CD4-positive, CD25-positive, alpha-beta regulatory T cell (primary cell): Measurements from ENCODE around the gene ZZZ3. TPM values are rescaled to one million over a fixed set of nuclear protein-coding genes. Genes with fewer than 3 reads are reported as not detected.

Source experiments
- ATAC-seq, 2 donors: fragments of 150-1000 bp; cut with Tn5 transposase; one replicate each; pipeline ENCODE4 v1.10.0; 2021; ENCODE audit warnings: low read depth in 2 of 2, moderate number of reproducible peaks in 2 of 2, moderate library complexity in 1 of 2
- DNase-seq, 3 donors: peaks; one replicate each; pipeline versions ENCODE4 v3.0.0 to v3.0.0-alpha.2; 2012 to 2022; ENCODE audit warnings: mixed read lengths in 1 of 3
- H3K27ac ChIP-seq: one replicate; pipeline ENCODE4 v1.7.0; 2013; ENCODE audit warnings: mild to moderate bottlenecking, low read length; ENCODE audit not compliant: insufficient read depth, poor library complexity, severe bottlenecking
- H3K27me3 ChIP-seq: one replicate; pipeline ENCODE4 v1.7.0; 2013; ENCODE audit warnings: low read length; ENCODE audit not compliant: control insufficient read depth, insufficient read depth
- H3K36me3 ChIP-seq: one replicate; pipeline ENCODE4 v1.7.0; 2013; ENCODE audit warnings: mild to moderate bottlenecking, low read length, moderate library complexity; ENCODE audit not compliant: control insufficient read depth, insufficient read depth
- H3K4me1 ChIP-seq: 2 replicates; pipeline ENCODE4 v1.7.0; 2013; ENCODE audit warnings: mild to moderate bottlenecking, low read length; ENCODE audit not compliant: insufficient read depth, control insufficient read depth, poor library complexity, severe bottlenecking
- H3K4me3 ChIP-seq: one replicate; pipeline ENCODE4 v1.7.0; 2013; ENCODE audit warnings: low read depth, mild to moderate bottlenecking, low read length, moderate library complexity
- H3K9me3 ChIP-seq, 2 experiments: 1 replicate in 1 of 2; 2 replicates in 1 of 2; pipeline ENCODE4 v1.7.0; 2013; ENCODE audit warnings: low read length in 2 of 2, mild to moderate bottlenecking in 1 of 2, moderate library complexity in 1 of 2; ENCODE audit not compliant: control insufficient read depth in 2 of 2
- H3K27ac Mint-ChIP-seq, 3 donors: one replicate each; pipeline ENCODE4 v1.8.0; 2020 to 2022; ENCODE audit warnings: mild to moderate bottlenecking in 3 of 3, mixed read lengths in 3 of 3, moderate library complexity in 2 of 3
- H3K27me3 Mint-ChIP-seq: one replicate; pipeline ENCODE4 v1.8.0; 2022; ENCODE audit warnings: mild to moderate bottlenecking, mixed read lengths
- H3K36me3 Mint-ChIP-seq: one replicate; pipeline ENCODE4 v1.8.0; 2020; ENCODE audit warnings: mixed read lengths
- H3K4me1 Mint-ChIP-seq, 4 donors: one replicate each; pipeline ENCODE4 v1.8.0; 2020 to 2022; ENCODE audit warnings: mixed read lengths in 4 of 4, mild to moderate bottlenecking in 1 of 4
- H3K4me3 Mint-ChIP-seq, 4 donors: one replicate each; pipeline ENCODE4 v1.8.0; 2020 to 2022; ENCODE audit warnings: mild to moderate bottlenecking in 4 of 4, mixed read lengths in 4 of 4, moderate library complexity in 3 of 4
- H3K9me3 Mint-ChIP-seq, 7 donors: one replicate each; pipeline ENCODE4 v1.8.0; 2020 to 2022; ENCODE audit warnings: mixed read lengths in 7 of 7, mild to moderate bottlenecking in 3 of 7, moderate library complexity in 2 of 7
- polyA plus RNA-seq, 4 donors: library from polyadenylated mRNA; unstranded; fragments of 300-500 nt; fragmentation: Illumina TruSeq; gene quantifications; one replicate each; pipeline ENCODE4 v1.2.3, GENCODE V29; 2021
- total RNA-seq: library from RNA; stranded (reverse); gene quantifications from one replicate; pipeline ENCODE4 v1.2.3, GENCODE V29; 2022

ZZZ3 gene
- total RNA-seq (52.8 TPM), polyA plus RNA-seq (10 to 100 TPM; 24.2 to 39.4 (median 26.3) TPM)

DNA sequence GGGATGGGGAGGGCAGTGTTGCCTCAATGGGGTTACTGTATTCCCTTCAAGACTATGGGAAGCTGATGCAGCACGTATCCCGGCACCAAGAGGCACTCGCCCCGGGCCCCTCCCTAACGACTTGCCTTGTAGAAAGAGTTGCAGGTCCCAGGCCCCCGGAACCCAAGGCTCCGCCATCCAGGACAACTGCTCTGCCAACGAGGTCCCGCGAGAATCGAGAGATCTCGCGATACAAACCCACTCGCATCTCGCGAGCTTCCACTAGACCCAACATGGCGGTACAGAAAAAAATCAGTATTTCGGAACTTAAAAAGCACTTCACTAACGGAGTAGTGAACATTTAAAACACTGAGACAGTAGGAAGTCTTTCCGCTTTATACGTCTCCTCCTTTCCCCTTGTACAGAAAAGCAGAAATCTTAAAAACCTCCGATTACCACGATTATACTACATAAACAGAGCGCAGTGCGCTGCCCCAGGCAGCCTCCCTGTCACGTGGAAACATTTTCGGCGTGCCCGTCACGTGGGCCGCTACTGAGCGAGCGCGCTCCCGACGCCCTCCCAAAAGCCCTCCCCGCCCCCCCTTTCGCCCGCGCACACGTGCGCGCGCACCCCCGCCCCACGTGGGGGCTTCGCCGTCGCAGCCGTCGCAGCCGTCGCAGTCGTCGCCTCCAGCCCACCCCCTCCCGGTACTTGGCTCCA, at the start of gene ZZZ3:
TSS of gene ZZZ3 (minus strand) at position 199 of the 700 bp plus-strand sequence. CDS start 49,304 bp downstream, outside the sequence.
- Histone ChIP-seq H3K9me3 (no peaks in the 10 kb centered on the region), H3K4me3 (peak within 1 kb of the TSS; percentile 100), H3K36me3 (no peaks in the 10 kb centered on the region), H3K27me3 (no peaks in the 10 kb centered on the region), H3K4me1 (peaks cover 32% of the 10 kb centered on the region), H3K27ac (peak within 1 kb of the TSS; percentile 93)
- peaks cover 0 to 3% (median 0%) of the 10 kb centered on the region in 7 donors for H3K9me3 Mint-ChIP-seq
- H3K27ac Mint-ChIP-seq = peak within 1 kb of the TSS; percentile 96 to 99 (median 98)
- ATAC-seq = peak; percentile 67 to 68
- H3K4me1 Mint-ChIP-seq = peaks cover 28 to 53% (median 45%) of the 10 kb centered on the region in 4 donors
- peak within 1 kb of the TSS; percentile 90 to 96 (median 92) for H3K4me3 Mint-ChIP-seq
- peaks cover 7% of the 10 kb centered on the region for H3K36me3 Mint-ChIP-seq
- no peaks in the 10 kb centered on the region for H3K27me3 Mint-ChIP-seq
- DNase-seq = peak; percentile 92 to 97 (median 96)

DNA sequence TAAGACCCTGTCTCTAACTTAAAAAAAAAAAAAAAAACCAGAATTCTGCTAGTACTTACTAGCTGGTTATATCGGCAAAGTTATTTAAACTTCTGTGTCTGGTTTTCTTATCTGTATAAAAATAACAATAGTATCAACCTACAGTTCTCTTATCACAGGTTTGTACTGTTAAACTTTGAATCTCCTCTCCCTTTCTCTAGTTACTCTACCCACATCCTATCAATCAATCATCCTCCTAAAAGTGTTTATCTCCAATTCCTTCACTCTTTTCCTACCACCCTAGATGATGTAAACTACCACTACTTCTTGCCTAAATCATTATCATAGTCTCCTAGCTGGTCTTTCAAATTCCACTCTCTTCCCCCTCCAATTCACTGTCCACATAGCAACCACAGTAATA, 49.6 kb upstream of the ZZZ3 start:
- Histone ChIP-seq H3K27me3 (no peaks in the 10 kb centered on the region), H3K36me3 (peaks cover 53% of the 10 kb centered on the region), H3K4me1 (no peaks in the 10 kb centered on the region), H3K27ac (no peak overlapping the region), H3K9me3 (no peaks in the 10 kb centered on the region), H3K4me3 (no peak overlapping the region)
- Mint-ChIP-seq H3K4me3 (no peak overlapping the region), H3K27me3 (no peaks in the 10 kb centered on the region), H3K27ac (peak overlapping the region in 1 of 3 donors; percentile 26), H3K9me3 (no peaks in the 10 kb centered on the region), H3K4me1 (peaks cover 0 to 9% (median 3%) of the 10 kb centered on the region in 4 donors), H3K36me3 (peaks cover 29% of the 10 kb centered on the region)
- DNase-seq = no peak
- no peak for ATAC-seq

DNA sequence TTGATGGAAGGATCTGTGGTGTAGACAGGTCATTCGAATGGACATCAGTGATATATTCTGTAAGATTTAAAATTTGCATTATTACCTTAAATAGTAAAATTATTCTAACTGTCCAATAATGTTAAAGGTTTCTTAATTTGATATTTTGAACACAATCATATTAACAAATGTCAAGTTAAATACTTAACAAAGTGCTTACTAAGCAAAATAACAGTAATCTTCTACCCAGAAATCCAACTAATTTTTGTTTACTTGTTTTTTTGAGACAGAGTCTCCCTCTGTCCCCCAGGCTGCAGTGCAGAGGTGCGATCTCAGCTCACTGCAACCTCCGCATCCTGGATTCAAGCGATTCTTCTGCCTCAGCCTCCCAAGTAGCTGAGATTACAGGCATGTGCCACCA, 43.2 kb upstream of the ZZZ3 start:
- Histone ChIP-seq H3K27me3 (no peaks in the 10 kb centered on the region), H3K4me1 (no peaks in the 10 kb centered on the region), H3K27ac (no peak overlapping the region), H3K36me3 (peaks cover 92% of the 10 kb centered on the region), H3K4me3 (no peak overlapping the region), H3K9me3 (no peaks in the 10 kb centered on the region)
- Mint-ChIP-seq H3K4me3 (no peak overlapping the region), H3K27me3 (no peaks in the 10 kb centered on the region), H3K4me1 (peaks cover 0 to 5% (median 1%) of the 10 kb centered on the region in 4 donors), H3K36me3 (peaks cover 66% of the 10 kb centered on the region), H3K9me3 (no peaks in the 10 kb centered on the region), H3K27ac (no peak overlapping the region)
- DNase-seq (no peak), ATAC-seq (no peak)

DNA sequence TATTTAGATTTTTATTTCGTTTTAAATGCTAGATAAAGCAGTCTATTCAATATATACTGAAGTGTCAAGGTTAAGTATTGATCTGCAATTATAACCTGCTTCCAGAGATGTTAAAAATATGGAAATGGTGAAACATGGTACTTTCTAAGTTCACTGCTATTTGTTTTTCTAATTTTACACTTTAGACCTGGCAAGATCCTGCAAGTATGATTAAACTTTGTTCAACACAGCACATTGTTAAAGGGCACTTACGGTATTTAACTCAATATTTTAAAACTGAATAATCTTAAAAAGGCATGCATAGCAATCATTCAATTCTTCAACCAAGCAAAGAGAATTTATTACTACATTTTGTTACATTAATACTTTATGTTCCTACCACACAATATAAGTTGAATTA, 35.7 kb upstream of the ZZZ3 start:
- Histone ChIP-seq H3K4me1 (no peaks in the 10 kb centered on the region), H3K9me3 (no peaks in the 10 kb centered on the region), H3K36me3 (peaks cover 80% of the 10 kb centered on the region), H3K27me3 (no peaks in the 10 kb centered on the region), H3K27ac (no peak overlapping the region), H3K4me3 (no peak overlapping the region)
- no peaks in the 10 kb centered on the region for H3K9me3 Mint-ChIP-seq
- peaks cover 60% of the 10 kb centered on the region for H3K36me3 Mint-ChIP-seq
- ATAC-seq = no peak
- H3K27ac Mint-ChIP-seq = no peak overlapping the region
- no peak overlapping the region for H3K4me3 Mint-ChIP-seq
- H3K27me3 Mint-ChIP-seq = no peaks in the 10 kb centered on the region
- peaks cover 0 to 9% (median 0%) of the 10 kb centered on the region in 4 donors for H3K4me1 Mint-ChIP-seq
- DNase-seq = no peak

DNA sequence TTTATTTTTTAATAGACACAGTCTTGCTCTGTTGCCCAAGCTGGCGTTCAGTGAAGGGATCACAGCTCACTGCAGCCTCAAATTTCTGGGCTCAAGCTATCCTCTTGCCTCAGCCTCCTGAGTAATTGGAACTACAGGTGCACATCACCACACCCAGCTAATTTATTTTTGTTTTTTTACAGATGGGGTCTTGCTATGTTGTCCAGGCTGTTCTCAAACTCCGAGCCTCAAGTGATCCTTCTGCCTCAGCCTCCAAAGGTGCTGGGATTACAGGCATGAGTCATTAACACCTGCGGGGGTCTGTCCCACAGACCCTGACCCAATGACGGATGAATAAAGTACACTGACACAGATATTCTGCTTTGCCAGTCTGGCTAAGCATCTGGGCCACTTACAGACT, 33.6 kb upstream of the ZZZ3 start:
- Histone ChIP-seq H3K36me3 (peaks cover 79% of the 10 kb centered on the region), H3K4me3 (no peak overlapping the region), H3K27ac (no peak overlapping the region), H3K9me3 (no peaks in the 10 kb centered on the region), H3K27me3 (no peaks in the 10 kb centered on the region), H3K4me1 (no peaks in the 10 kb centered on the region)
- ATAC-seq = no peak
- H3K9me3 Mint-ChIP-seq = no peaks in the 10 kb centered on the region
- no peak overlapping the region for H3K4me3 Mint-ChIP-seq
- H3K36me3 Mint-ChIP-seq = peaks cover 52% of the 10 kb centered on the region
- no peak overlapping the region for H3K27ac Mint-ChIP-seq
- H3K27me3 Mint-ChIP-seq = no peaks in the 10 kb centered on the region
- DNase-seq = no peak
- H3K4me1 Mint-ChIP-seq = peaks cover 0 to 9% (median 0%) of the 10 kb centered on the region in 4 donors

DNA sequence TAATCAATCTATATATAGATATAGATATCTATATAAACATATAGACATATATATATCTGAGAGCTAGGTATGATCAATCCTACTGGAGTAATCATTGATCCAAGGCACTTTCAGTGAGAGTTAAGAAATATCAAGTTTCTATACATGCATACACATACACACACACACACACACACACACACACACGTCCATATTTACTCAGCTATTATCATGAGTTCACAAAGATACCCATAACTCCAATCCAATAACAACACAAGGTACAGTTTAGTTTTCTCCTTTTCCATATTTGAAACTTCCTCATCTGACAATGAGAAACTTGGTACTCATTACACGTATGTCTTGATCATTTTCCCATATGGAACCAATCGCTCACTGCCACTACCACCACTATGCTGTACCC, 27.3 kb upstream of the ZZZ3 start:
- H3K9me3 ChIP-seq = no peaks in the 10 kb centered on the region
- H3K27me3 ChIP-seq = no peaks in the 10 kb centered on the region
- Mint-ChIP-seq H3K9me3 (no peaks in the 10 kb centered on the region), H3K4me1 (peaks cover 0 to 10% (median 1%) of the 10 kb centered on the region in 4 donors), H3K27ac (no peak overlapping the region), H3K36me3 (peaks cover 58% of the 10 kb centered on the region), H3K27me3 (no peaks in the 10 kb centered on the region), H3K4me3 (no peak overlapping the region)
- H3K36me3 ChIP-seq = peaks cover 71% of the 10 kb centered on the region
- DNase-seq (no peak), ATAC-seq (no peak)
- H3K4me1 ChIP-seq = no peaks in the 10 kb centered on the region
- no peak overlapping the region for H3K4me3 ChIP-seq
- no peak overlapping the region for H3K27ac ChIP-seq

DNA sequence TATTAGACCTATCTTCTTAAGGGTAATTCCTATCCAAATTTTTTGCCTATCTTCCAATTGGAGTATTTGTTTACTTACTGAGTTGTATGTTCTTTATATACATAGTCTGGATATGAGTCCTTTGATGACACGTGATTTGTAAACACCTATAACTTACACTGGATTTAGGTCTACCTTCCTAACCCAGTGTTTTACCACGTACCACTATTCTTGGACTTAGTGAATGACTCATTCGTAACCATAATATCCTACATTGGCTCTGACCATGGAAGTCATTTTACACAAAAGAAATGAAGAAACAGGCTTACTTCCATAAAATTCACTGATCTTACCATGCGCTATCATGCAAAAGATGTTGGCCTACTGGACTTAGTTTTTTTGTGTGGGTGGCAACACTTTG, 23.9 kb upstream of the ZZZ3 start:
- no peak overlapping the region for H3K4me3 Mint-ChIP-seq
- no peak overlapping the region for H3K27ac Mint-ChIP-seq
- DNase-seq (no peak), ATAC-seq (no peak)
- H3K4me1 Mint-ChIP-seq = peaks cover 0 to 8% (median 1%) of the 10 kb centered on the region in 4 donors
- peaks cover 35% of the 10 kb centered on the region for H3K36me3 Mint-ChIP-seq
- Histone ChIP-seq H3K36me3 (peaks cover 41% of the 10 kb centered on the region), H3K27me3 (no peaks in the 10 kb centered on the region), H3K9me3 (no peaks in the 10 kb centered on the region), H3K27ac (no peak overlapping the region), H3K4me3 (no peak overlapping the region), H3K4me1 (no peaks in the 10 kb centered on the region)
- no peaks in the 10 kb centered on the region for H3K9me3 Mint-ChIP-seq
- H3K27me3 Mint-ChIP-seq = no peaks in the 10 kb centered on the region

DNA sequence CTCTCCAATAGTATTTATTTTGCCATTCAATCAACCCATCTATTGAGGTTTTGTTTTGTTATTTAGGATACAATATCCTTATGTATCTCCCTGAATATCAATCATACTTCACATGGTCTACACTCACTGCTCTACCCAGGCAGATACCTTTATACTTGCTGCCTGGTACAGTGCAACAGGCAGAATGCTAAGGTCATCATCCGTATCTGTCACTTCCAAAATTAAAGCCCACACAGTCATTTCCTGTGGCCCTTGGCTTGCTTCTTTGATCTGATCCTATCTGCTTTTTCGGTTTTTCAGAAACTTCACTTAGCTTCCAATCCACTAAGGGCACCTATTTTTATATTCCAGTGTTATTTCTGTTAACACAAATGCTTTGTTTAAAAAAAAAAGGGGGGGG, 22.3 kb upstream of the ZZZ3 start:
- Histone ChIP-seq H3K27me3 (no peaks in the 10 kb centered on the region), H3K4me3 (no peak overlapping the region), H3K27ac (no peak overlapping the region), H3K36me3 (peaks cover 29% of the 10 kb centered on the region), H3K4me1 (no peaks in the 10 kb centered on the region), H3K9me3 (no peaks in the 10 kb centered on the region)
- no peaks in the 10 kb centered on the region for H3K27me3 Mint-ChIP-seq
- peaks cover 29% of the 10 kb centered on the region for H3K36me3 Mint-ChIP-seq
- ATAC-seq (no peak), DNase-seq (no peak)
- H3K4me1 Mint-ChIP-seq = peaks cover 0 to 8% (median 1%) of the 10 kb centered on the region in 4 donors
- H3K4me3 Mint-ChIP-seq = no peak overlapping the region
- no peak overlapping the region for H3K27ac Mint-ChIP-seq
- peaks cover 0 to under 1% (median 0%) of the 10 kb centered on the region in 7 donors for H3K9me3 Mint-ChIP-seq
